RPMI7951 (cell line): ENCODE data around the gene SCAMP2. TPM values are rescaled to one million over a fixed set of nuclear protein-coding genes. Genes with fewer than 3 reads are reported as not detected.
"Not testable (repeated sequence)": the region's sequence is repeated elsewhere in the genome, so short reads cannot be mapped to it uniquely, and the experiment has no call there.

ENCODE experiments used
- DNase-seq: peaks from one replicate; pipeline ENCODE4 v3.0.0-alpha.2; 2012; ENCODE audit warnings: low read depth
- total RNA-seq: library from RNA; depleted of rRNA; stranded (reverse); fragments of >200 nt; shearing (Covaris generic); gene quantifications from 2 replicates; pipeline ENCODE4 v1.2.3, GENCODE V29; 2014

Gene SCAMP2
- total RNA-seq, 1 experiment from 2014 or later, result 31.4 TPM

GRCh38 chr15:74890665-74890960, 17.4 kb upstream of the SCAMP2 start:
- no peak for DNase-seq

- peak; percentile 78 for DNase-seq
Observed at GRCh38 chr15:74889883-74890664, 16.9 kb upstream of the SCAMP2 start, which contains the start of gene MPI. MPI (plus strand) TSS chr15:74890042; CDS start chr15:74890074, 32 bp downstream.

GRCh38 chr15:74889390-74889882, 16.3 kb upstream of the SCAMP2 start:
- peak; percentile 53 for DNase-seq

- DNase-seq, result no peak
Observed at GRCh38 chr15:74888716-74889115, 15.6 kb upstream of the SCAMP2 start.

- not testable (repeated sequence) for DNase-seq
Observed at GRCh38 chr15:74887537-74888193, 14.5 kb upstream of the SCAMP2 start.

- DNase-seq, result no peak
Observed at GRCh38 chr15:74885461-74885860, 12.3 kb upstream of the SCAMP2 start.

- DNase-seq, result no peak
Observed at GRCh38 chr15:74884428-74885223, 11.5 kb upstream of the SCAMP2 start.

- no peak for DNase-seq
Observed at GRCh38 chr15:74882528-74882927, 9.4 kb upstream of the SCAMP2 start.

GRCh38 chr15:74878273-74878672, 5.1 kb upstream of the SCAMP2 start:
- DNase-seq, result no peak

- DNase-seq, result peak; percentile 35
Observed at GRCh38 chr15:74873756-74874424, 725 bp upstream of the SCAMP2 start.

GRCh38 chr15:74872702-74873035, 496 bp downstream of the SCAMP2 start:
- DNase-seq, result no peak

GRCh38 chr15:74870436-74871215, 2.5 kb downstream of the SCAMP2 start:
- no peak for DNase-seq

GRCh38 chr15:74869726-74870407, 3.3 kb downstream of the SCAMP2 start:
- peak; percentile 61 for DNase-seq

GRCh38 chr15:74869372-74869725, 3.8 kb downstream of the SCAMP2 start:
- no peak for DNase-seq

GRCh38 chr15:74868059-74868458, 5.1 kb downstream of the SCAMP2 start:
- DNase-seq, result no peak

GRCh38 chr15:74867466-74868038, 5.6 kb downstream of the SCAMP2 start:
- no peak for DNase-seq

GRCh38 chr15:74866090-74866489, 7.1 kb downstream of the SCAMP2 start:
- peak; percentile 45 for DNase-seq

- no peak for DNase-seq
Observed at GRCh38 chr15:74865316-74865715, 7.8 kb downstream of the SCAMP2 start.

GRCh38 chr15:74864296-74864695, 8.9 kb downstream of the SCAMP2 start:
- DNase-seq, result no peak
